ENCODE measurements around the gene XYLT1. TPM values are rescaled to one million over a fixed set of nuclear protein-coding genes. Genes with fewer than 3 reads are reported as not detected.

XYLT1 gene
- total and polyA plus RNA-seq, 2 of the 8 experiments (the other 6 are each of a cell fraction or from before 2014, with no cell fraction given), result 6.6 to 25.4 TPM

DNA sequence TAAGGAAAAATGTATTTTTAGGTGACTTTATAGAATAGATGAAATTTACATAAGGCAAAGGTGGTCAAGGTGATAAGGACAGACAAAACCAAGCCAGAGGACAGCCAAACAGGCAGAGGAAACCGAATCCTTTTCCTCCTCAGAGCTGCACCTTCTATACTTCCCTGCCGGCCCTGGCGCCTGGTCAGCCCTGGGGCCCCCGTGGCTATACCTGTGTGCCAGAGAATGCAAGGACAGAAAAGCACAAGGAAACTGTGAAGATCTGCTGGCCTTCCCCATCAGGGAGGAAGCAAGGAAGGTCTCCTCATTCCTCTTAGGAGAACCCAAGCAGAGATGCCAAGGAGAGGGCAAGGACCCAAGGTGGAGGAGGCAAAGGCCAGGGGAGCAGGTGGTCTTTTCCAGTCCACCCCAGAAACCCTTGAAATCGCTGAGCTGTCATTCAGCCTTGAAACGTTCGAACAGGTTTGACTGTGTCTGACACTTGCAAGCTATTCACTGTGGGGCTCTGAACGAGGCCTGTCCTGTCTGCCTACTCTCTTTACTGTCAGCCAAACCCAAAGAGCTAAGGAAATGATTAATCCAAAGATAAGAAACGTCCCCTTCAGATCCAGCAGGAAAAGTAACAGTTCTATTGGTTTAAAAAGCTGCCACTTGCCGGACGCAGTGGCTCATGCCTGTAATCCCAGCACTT, 114.4 kb downstream of the XYLT1 start:
- Histone ChIP-seq H2BK15ac (ENCODE audit: low read length) (no peak overlapping the region), H3K36me3 (ENCODE audit: control insufficient read depth in 2 of 4, insufficient read depth in 4 of 4, low read length in 3 of 4) (no peaks in the 10 kb centered on the region), H3K9ac (replicated peaks in 1 of 4; ENCODE audit: extremely low read depth in 1 of 4, low read depth in 3 of 4, low read length in 3 of 4) (no peak overlapping the region), H3K27ac (ENCODE audit: low read depth, low read length) (no peak overlapping the region), H3K79me1 (ENCODE audit: low read depth, low read length) (no peaks in the 10 kb centered on the region), H3K4me1 (replicated peaks in 1 of 4; ENCODE audit: control insufficient read depth in 3 of 4, insufficient read depth in 4 of 4, low read length in 3 of 4) (peaks cover 0 to 2% (median 0%) of the 10 kb centered on the region in 4 experiments; a peak in 2 of 7 replicates), H3K27me3 (replicated peaks in 1 of 4; ENCODE audit: control insufficient read depth in 3 of 4, extremely low read depth in 1 of 4, insufficient read depth in 3 of 4, low read length in 3 of 4) (no peaks in the 10 kb centered on the region), H3K56ac (replicated peaks; ENCODE audit: insufficient read length, low read depth, low read length) (no peak overlapping the region), H2AK5ac (ENCODE audit: low read depth, low read length) (no peak overlapping the region), H4K8ac (ENCODE audit: extremely low read depth, insufficient read depth, low read length) (no peak overlapping the region), H2BK12ac (ENCODE audit: low read depth, low read length) (no peak overlapping the region), H2AFZ (ENCODE audit: low read length) (no peak overlapping the region), H3K23ac (ENCODE audit: insufficient read length) (no peak overlapping the region), H3K4me2 (ENCODE audit: insufficient read depth in 1 of 2, low read depth in 2 of 2, low read length in 2 of 2) (no peak overlapping the region), H4K91ac (replicated peaks; ENCODE audit: insufficient read length, low read length) (no peak overlapping the region), H2BK5ac (ENCODE audit: low read depth, low read length) (no peak overlapping the region), H4K20me1 (replicated peaks in 1 of 2; ENCODE audit: control insufficient read depth in 1 of 2, insufficient read depth in 2 of 2, low read length in 2 of 2) (no peaks in the 10 kb centered on the region), H3K23me2 (ENCODE audit: low read depth, low read length) (no peaks in the 10 kb centered on the region), H3K79me2 (ENCODE audit: control insufficient read depth in 1 of 2, insufficient read depth in 2 of 2, low read length in 2 of 2) (no peaks in the 10 kb centered on the region), H3K14ac (ENCODE audit: insufficient read length) (no peak overlapping the region), H3K9me3 (ENCODE audit: insufficient read depth in 2 of 2, low read depth in 1 of 2, low read length in 1 of 2) (no peaks in the 10 kb centered on the region), H2BK120ac (replicated peaks; ENCODE audit: low read depth, low read length) (no peak overlapping the region), H3K4ac (replicated peaks; ENCODE audit: insufficient read length, low read depth, low read length) (no peak overlapping the region), H2BK20ac (ENCODE audit: low read length) (no peak overlapping the region), H3K18ac (ENCODE audit: extremely low read depth, low read length) (no peak overlapping the region), H3K4me3 (ENCODE audit: extremely low read depth in 1 of 4, insufficient read depth in 2 of 4, low read depth in 3 of 4, low read length in 4 of 4) (no peak overlapping the region), H4K5ac (ENCODE audit: insufficient read length, low read depth, low read length) (no peak overlapping the region)
- WGBS, 2 experiments (ENCODE audit: extremely low coverage in 1 of 2, insufficient coverage in 1 of 2, insufficient read length in 1 of 2, insufficient replicate concordance in 2 of 2, low coverage in 1 of 2, low lambda C conversion rate in 2 of 2, missing lambda C conversion rate in 1 of 2), result 86% methylated on average over 11 of the region's 11 CpGs; no CpG with 5 or more reads in 1 of the 2 experiments
- TF ChIP-seq TCF12 (IDR thresholded peaks at IDR 0.05; ENCODE audit: low read depth, low read length) (no peak), SIN3A (conservative IDR thresholded peaks at IDR 0.05 in 1 of 2, IDR thresholded peaks at IDR 0.05 in 1 of 2; ENCODE audit: low read depth in 1 of 2, low read length in 2 of 2) (no peak), TAF7 (optimal IDR thresholded peaks at IDR 0.05; ENCODE audit: borderline replicate concordance, low read depth, low read length) (no peak), SRF (IDR thresholded peaks at IDR 0.05; ENCODE audit: low read depth, low read length) (no peak), SIRT6 (IDR thresholded peaks at IDR 0.05; ENCODE audit: low read length) (no peak)
- CTCF ChIA-PET (ENCODE audit: partially characterized antibody), result no interaction called here
- no peak for DNase-seq (ENCODE audit: low read depth in 1 of 2, low spot score in 2 of 2)
- POLR2A ChIA-PET (ENCODE audit: partially characterized antibody), result no interaction called here
- FAIRE-seq, result no peak

Data from H1 (cell line).